Stimulated activated CD4-positive, alpha-beta T cell treated with anti-CD3 and anti-CD28 coated beads, Interleukin-12 subunit alpha, Interleukin-12 subunit beta, amount 100 ng/mL, for 4 hours (primary cell): Measurements from ENCODE around the gene PHACTR3.

Source experiments
- DNase-seq: peaks from one replicate; pipeline ENCODE4 v3.0.0-alpha.2; 2020

PHACTR3 gene

GRCh38 chr20:59676126-59676850 lies 71.9 kb downstream of the PHACTR3 start:
- no peak for DNase-seq

DNA sequence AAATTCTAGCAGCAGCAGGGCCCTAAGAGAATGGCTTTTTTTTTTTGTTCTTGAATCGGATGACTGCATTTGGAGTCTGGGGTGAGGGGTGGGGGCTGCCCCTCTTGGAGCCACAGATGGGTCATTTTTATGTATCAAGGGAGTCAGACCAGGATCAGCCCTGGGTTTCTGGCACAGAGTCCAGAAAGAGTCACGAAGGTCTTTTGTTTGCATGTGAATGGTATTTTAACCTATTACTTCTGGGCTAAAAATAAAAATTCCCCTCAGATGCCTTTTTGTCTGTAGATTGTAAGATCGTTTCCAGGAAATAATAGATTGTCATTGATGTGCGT lies 72.5 kb downstream of the PHACTR3 start:
- DNase-seq, result no peak

GRCh38 chr20:59677586-59677985 lies 73.2 kb downstream of the PHACTR3 start:
- no peak for DNase-seq

GRCh38 chr20:59678288-59678687 lies 73.9 kb downstream of the PHACTR3 start:
- DNase-seq, result no peak

GRCh38 chr20:59678951-59679350 lies 74.6 kb downstream of the PHACTR3 start:
- DNase-seq, result no peak

GRCh38 chr20:59680148-59680650 lies 75.9 kb downstream of the PHACTR3 start:
- no peak for DNase-seq

GRCh38 chr20:59680852-59681251 lies 76.5 kb downstream of the PHACTR3 start:
- DNase-seq, result no peak

DNA sequence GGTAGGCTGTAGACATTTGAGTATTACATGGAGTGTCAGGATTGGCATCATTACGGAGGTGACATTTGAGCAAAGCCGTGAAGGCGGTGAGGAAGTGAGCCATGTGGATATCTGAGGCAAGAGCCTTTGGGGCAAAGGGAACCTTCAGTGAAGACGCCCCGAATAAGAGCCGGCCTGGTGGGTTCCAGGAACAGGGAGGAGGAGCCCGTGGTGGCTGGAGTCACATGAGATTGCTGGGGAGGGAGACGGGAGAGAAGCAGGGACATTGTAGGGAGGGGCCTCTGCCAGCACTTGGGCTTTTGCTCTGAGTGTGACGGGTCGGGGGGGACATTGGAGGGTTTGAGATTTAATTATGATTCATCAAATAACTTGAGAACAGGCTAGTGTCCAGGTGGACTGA lies 78.3 kb downstream of the PHACTR3 start:
- DNase-seq, result no peak

GRCh38 chr20:59683181-59683580 lies 78.8 kb downstream of the PHACTR3 start:
- DNase-seq, result no peak

DNA sequence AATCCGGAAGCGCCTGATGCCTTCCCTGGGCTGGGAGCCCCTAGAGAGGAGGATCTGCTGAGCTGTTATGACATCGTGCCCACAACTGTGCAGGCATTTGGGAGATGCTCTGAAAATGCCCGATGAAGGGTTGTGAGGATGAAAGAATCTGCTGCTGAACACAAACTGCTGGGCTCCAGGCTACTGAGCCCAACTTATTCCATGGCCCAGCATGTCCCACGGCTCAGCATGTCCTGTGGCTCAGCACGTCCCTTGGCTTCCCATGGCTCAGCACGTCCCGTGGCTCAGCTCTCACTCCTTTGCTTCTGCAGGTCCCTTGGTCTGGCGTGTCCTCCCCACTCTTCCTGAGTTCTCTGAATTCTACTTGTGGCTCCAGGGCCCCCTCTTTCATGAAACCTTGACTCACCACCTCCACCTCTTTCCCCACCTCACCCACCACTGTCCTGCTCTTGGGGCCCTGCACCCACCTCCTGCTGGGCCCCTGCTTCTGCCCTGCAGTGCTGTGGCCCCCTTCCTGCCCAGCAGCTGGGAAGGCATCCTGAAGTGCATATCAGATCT lies 80.4 kb downstream of the PHACTR3 start:
- no peak for DNase-seq

DNA sequence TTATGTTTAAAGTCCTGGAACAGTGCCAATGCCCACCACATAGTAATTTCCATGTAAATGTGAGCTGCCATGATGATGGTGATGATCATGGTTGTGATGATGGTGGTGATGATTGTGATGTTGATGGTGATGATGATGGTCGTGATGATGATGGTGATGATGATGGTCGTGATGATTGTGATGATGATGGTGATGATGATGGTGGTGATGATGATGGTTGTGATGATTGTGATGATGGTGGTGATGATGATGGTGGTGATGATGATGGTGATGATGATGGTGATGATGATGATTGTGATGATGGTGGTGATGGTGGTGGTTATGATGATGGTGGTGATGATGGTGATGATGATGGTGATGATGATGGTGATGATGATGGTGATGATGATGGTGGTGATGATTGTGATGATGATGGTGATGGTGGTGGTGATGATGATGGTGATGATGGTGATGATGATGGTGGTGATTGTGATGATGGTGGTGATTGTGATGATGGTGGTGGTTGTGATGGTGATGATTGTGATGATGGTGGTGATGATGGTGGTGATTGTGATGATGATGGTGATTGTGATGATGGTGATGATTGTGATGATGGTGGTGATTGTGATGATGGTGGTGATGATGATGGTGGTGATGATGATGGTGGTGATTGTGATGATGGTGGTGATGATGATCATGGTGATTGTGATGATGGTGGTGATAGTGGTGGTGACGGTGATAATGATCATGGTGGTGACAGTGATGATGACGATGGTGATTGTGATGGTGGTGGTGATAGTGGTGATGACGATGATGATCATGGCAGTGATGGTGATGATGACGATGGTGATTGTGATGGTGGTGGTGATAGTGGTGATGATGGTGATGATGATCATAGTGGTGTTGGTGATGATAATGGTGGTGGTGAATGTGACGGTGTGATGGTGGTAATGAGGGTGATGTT lies 82.3 kb downstream of the PHACTR3 start:
- DNase-seq, result no peak

DNA sequence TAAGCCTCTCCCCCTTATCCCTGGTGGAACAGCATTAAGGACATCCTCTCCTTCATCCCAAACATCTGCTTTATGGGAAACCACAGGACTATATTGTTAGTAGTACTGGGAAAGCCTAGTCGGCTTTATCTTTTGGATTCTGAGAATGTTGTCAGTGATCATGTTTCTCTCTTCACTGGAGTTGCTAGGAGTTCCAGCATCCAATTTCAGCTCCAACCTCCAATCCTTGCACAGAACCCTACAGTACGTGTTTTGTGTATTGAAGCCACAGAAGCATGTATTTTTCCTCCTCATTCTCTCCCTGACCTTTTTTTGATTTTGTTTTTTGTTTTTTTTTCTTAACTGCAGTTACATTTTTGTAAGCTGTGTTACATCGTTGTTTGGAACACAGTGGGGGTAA lies 84.0 kb downstream of the PHACTR3 start:
- no peak for DNase-seq

GRCh38 chr20:59688999-59689398 lies 84.7 kb downstream of the PHACTR3 start:
- no peak for DNase-seq

- no peak for DNase-seq
Observed at GRCh38 chr20:59690101-59690500, 85.8 kb downstream of the PHACTR3 start.

DNA sequence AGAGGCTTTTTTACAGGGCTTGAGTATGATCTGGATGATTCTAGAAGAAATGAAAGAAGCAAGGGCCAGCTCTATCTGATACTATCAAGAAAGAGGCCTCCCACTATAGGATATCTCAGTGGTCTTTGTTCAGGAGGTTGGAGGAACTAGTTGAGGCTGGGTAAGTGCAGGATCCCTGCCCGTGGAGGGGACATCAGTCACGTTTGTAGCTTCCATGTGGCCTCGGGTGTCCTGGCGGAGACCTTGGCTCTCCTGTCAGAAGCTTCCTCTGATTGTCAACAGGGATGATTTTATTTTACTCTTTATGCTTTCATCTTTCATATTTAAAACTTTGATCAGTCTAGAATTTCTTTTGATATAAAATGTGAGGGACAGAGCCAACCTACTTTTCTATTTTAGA lies 86.6 kb downstream of the PHACTR3 start:
- DNase-seq, result no peak

DNA sequence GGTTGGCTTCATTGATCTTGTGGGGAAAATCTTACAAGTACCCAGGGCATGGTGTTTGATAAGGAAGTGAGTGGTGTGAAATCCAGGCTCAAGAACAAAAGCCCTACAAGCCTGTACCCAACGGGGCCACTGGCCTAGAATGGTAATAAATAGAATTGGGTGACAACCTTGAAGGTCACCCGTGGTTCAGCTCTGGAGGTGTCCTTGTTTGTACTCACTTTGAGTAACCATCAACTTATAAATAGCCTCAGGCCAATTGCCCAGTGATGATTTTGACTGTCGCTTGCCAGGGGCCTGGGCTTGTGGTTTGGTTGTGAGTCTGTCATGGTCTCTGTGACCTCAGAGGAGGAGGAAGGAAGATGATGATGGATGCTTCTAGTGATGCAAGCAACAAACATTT lies 87.8 kb downstream of the PHACTR3 start:
- DNase-seq, result no peak

- DNase-seq, result no peak
Observed at GRCh38 chr20:59693587-59693986, 89.2 kb downstream of the PHACTR3 start.

DNA sequence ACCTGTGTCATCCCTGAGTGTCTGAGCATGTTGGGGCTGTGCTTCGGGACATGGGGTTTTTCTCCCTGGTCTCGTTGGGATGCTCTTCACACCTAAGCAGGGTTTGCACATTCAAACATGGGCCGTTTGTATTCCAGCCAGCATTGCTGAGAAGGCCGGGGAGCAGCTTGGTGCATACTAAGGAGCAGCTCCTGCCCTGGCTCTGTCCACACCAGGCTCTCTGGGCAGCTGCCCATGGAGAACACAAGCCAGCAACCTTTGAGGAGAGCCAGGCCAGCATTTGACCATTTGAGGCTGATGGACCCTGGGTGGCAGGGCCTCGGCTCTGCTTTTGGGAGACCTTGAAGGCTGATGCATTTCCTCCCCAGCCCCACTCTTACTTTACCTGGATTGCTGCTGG lies 92.1 kb downstream of the PHACTR3 start:
- DNase-seq, result no peak

- no peak for DNase-seq
Observed at GRCh38 chr20:59697068-59697467, 92.7 kb downstream of the PHACTR3 start.

DNA sequence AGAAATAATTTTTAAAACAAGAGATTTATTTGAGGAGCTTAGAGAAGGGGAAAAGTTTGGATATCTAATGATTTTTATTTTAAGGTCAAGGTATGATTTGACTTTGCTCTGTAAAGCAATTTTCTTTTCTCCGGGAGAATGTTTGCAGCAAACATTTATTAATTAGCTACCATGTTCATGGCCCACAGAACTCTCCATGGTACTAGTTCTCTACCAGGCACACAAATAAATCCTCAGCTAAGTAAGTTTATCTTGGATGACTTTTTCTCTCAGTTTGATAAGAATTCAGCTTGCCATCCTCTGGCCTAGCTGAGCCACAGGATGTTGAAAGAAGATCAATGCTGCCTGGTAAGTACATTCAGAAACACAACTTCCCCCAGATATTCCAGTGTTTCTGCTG lies 94.3 kb downstream of the PHACTR3 start:
- DNase-seq, result no peak

- no peak for DNase-seq
Observed at GRCh38 chr20:59701236-59701635, 96.9 kb downstream of the PHACTR3 start.

DNA sequence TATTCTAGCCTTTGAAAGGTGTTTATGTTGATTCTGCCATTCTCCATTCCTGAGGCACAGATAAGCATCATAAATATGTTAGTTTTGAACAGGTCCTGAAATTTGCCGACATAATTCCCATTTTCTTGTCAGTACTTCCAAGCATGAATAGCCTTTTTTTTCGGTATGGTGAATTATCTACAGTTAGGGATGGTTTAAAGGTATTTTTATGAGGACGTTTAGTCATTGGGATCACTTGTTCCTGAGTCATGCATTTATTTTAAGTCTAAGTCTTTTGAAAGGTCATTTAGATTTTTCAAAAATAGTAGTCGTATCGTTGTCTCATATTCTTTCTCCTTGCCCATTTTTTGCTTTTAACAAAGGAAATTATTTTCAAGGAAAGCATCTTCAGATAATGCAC lies 98.7 kb downstream of the PHACTR3 start:
- no peak for DNase-seq

DNA sequence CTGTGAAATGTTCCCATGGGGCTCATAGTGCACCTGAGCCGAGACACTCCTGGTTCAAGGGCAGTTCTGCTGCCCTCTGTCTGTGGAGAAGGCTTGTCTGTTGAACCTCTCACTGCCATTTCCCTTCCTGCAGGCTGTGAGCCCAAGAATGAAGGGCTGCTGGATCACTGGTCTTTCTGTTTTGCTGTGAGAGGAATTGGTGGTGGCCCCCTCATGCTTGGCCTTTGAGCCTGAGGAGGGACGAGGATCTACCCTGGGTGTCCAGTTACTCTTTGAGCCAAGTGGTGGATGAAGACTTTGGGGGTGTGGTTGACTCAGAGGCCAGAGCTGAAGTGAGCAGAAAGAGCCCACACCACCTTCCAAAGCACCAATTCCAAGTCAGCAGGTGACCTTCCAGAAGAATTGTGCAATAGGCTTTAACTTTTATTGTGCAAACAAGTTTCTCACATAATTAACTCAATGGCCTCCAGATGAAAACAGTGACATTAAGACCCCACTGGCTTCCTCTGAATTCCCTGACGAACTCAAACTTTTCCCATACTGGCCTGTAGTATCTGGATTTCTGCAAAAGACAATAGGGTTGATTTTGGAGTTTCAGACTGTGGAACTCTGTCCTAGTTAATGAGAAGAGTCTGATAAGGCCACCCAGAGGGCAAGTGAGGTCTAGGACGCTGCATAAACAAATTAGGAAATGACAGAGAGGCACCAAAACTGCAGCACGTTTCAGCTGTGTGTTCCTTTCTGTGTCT lies 101.5 kb downstream of the PHACTR3 start:
- no peak for DNase-seq
